Left ventricle myocardium inferior (tissue), 1 donor: ENCODE data around the gene GRIN2A. TPM values are rescaled to one million over a fixed set of nuclear protein-coding genes. Genes with fewer than 3 reads are reported as not detected.
A peak's percentile ranks its signal among the peaks of the same experiment; 100 is the strongest.

ENCODE experiments used
- DNase-seq: peaks from one replicate; pipeline ENCODE4 v3.0.0-alpha.2; 2020
- H3K27ac ChIP-seq: fragments of 200-600 bp; replicated peaks from 2 replicates; pipeline ENCODE4 v1.8.0; 2021
- H3K27me3 ChIP-seq: fragments of 200-600 bp; 2 replicates; pipeline ENCODE4 v1.8.0; 2021; ENCODE audit warnings: low read depth
- H3K36me3 ChIP-seq: fragments of 200-600 bp; 2 replicates; pipeline ENCODE4 v1.8.0; 2021
- H3K4me1 ChIP-seq: fragments of 200-600 bp; 2 replicates; pipeline ENCODE4 v1.8.0; 2021
- H3K4me3 ChIP-seq: fragments of 200-600 bp; 2 replicates; pipeline ENCODE4 v1.8.0; 2021; ENCODE audit warnings: mild to moderate bottlenecking, moderate library complexity
- H3K9me3 ChIP-seq: fragments of 200-600 bp; replicated peaks from 2 replicates; pipeline ENCODE4 v1.8.0; 2021
- intact Hi-C: fragments of 100-400 bp; cut with micrococcal nuclease; formaldehyde crosslinking; loops from one replicate; pipeline ENCODE4 v1.11.0; 2022
- total RNA-seq: library from RNA; stranded (reverse); fragmentation: NEBNext Ultra II Directional; extraction: Animal tissue kit (Norgen Biotek cat#: 25700); gene quantifications from one replicate; pipeline ENCODE4 v1.2.1, GENCODE V29; 2021
- TF ChIP-seq, protein P1 (sequence below): fragments of 200-600 bp; IDR thresholded peaks from 2 replicates; pipeline ENCODE4 v1.8.0; 2021; ENCODE audit warnings: antibody characterized with exemption, mild to moderate bottlenecking, borderline replicate concordance
- donor health status: DM: no; HTN: yes; CAD: no; lungs with severe emphysema.

Gene GRIN2A
- total RNA-seq, 1 donor from 2014 or later = 2.4 TPM

DNA sequence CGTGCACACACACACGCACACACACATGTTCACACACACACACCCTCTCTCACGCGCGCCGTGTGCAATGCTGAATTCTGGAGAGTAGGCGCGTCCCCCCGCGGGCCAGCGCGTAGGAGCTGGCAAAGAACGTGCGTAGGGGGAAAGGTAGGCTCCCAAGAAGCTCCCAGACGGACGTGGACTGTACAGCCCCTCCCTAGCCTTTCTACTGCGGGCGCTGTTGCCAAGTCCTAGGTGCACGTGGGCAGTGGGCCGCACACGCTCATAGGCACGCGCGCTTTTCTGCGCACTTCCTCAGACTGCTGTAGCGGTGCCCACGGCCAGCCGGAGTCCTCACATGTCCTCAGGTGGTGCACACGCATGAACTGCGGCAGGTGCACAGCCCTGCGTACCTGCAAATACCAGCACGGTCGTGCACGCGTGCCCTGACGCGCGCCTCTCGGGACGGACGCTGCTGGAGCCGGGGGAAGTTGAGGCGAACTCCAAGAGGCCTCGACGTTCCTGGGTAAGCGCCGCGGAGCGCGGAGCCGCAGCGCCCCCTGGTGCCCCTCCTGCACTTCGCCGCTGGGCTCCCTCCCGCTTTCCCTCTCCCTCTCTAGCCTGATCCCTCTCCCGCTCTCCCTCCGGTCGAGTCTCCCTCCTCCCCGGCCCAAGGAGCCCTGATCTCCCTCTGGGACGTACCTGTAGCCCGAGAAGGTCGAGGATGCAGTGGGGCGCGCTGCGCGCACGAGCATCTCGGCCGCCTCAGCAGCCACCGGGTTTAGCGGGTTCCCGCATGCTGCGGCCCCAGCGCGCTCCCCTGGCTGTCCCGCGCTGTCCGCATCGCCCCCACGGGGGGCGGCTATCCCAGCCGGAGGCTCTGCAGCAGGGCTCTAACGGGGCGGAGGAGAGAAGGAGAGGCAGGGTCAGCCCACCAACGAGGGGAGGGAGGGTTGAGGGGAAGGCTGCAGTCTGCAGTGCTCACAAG is 749 bp downstream of the GRIN2A start:
- intact Hi-C loops = no loop called here
- TF ChIP-seq, protein P1, sequence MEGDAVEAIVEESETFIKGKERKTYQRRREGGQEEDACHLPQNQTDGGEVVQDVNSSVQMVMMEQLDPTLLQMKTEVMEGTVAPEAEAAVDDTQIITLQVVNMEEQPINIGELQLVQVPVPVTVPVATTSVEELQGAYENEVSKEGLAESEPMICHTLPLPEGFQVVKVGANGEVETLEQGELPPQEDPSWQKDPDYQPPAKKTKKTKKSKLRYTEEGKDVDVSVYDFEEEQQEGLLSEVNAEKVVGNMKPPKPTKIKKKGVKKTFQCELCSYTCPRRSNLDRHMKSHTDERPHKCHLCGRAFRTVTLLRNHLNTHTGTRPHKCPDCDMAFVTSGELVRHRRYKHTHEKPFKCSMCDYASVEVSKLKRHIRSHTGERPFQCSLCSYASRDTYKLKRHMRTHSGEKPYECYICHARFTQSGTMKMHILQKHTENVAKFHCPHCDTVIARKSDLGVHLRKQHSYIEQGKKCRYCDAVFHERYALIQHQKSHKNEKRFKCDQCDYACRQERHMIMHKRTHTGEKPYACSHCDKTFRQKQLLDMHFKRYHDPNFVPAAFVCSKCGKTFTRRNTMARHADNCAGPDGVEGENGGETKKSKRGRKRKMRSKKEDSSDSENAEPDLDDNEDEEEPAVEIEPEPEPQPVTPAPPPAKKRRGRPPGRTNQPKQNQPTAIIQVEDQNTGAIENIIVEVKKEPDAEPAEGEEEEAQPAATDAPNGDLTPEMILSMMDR = peak; percentile 94
- Histone ChIP-seq H3K4me1 (peaks cover 27% of the 10 kb centered on the region), H3K9me3 (no peaks in the 10 kb centered on the region), H3K36me3 (no peaks in the 10 kb centered on the region), H3K27me3 (peaks cover 91% of the 10 kb centered on the region), H3K4me3 (peak overlapping the region; percentile 61), H3K27ac (no peak overlapping the region)
- peak; percentile 52 for DNase-seq

DNA sequence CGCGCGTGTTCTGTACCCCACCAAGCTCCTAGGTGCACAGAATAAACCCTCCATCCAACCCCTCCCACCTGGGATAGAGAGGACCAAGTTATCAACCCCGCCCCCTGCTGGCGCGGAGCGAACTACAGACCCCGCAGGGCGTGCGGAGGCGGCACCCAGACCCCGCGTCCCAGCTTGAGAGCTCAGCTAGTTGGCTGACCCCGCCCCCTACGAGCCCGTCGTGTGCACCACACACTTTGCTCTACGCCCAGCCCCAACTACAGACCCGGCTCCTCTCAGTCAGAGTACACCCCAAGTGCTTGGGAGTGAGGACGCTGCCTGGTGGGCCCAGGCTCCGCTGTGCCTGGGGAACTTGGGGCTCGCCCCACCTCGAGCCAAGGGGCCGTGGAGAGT is 1.5 kb downstream of the GRIN2A start:
- no peaks in the 10 kb centered on the region for H3K36me3 ChIP-seq
- no peaks in the 10 kb centered on the region for H3K9me3 ChIP-seq
- peaks cover 89% of the 10 kb centered on the region for H3K27me3 ChIP-seq
- H3K27ac ChIP-seq = no peak overlapping the region
- DNase-seq = no peak
- intact Hi-C loops = no loop called here
- TF ChIP-seq, protein P1 = peak; percentile 49
- H3K4me1 ChIP-seq = peaks cover 27% of the 10 kb centered on the region
- H3K4me3 ChIP-seq = peak overlapping the region; percentile 61

DNA sequence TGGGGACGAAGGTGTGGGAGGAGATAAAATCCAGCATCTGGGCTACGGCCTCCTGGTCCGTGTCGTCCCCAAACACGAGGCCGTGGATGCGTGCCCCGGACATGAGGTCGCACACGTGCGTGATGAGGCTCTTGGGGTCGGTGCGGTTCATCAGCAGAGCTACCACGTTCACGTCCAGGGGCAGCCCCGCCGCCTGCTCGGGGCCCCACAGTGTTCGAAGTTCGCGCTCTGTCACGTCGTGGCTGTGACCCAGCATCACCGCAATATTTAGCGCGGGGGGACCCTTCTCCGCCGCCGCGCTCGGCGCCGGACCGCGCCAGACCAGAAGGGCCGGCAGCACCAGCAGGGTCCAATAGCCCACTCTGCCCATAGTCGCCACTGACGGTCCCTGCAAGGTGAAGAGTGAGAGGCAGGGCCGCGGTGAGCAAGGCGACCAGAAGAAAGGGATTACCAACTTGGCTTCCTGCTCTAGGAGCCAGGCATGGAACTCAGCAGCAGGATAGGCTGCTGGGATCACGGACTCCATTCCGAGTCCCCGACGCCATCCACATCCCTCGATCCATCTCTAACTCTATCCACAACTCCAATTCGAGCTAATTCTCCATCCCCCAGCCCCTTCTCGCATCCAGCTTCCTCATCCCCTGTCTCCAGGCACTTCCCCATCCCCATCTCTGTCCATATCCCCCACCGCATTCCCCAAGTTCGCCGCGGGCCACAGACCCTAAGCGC is 2.0 kb downstream of the GRIN2A start:
- intact Hi-C loops = no loop called here
- Histone ChIP-seq H3K36me3 (no peaks in the 10 kb centered on the region), H3K27ac (no peak overlapping the region), H3K4me1 (peaks cover 27% of the 10 kb centered on the region), H3K4me3 (no peak overlapping the region), H3K9me3 (no peaks in the 10 kb centered on the region), H3K27me3 (peaks cover 87% of the 10 kb centered on the region)
- no peak for DNase-seq
- TF ChIP-seq, protein P1 = no peak

DNA sequence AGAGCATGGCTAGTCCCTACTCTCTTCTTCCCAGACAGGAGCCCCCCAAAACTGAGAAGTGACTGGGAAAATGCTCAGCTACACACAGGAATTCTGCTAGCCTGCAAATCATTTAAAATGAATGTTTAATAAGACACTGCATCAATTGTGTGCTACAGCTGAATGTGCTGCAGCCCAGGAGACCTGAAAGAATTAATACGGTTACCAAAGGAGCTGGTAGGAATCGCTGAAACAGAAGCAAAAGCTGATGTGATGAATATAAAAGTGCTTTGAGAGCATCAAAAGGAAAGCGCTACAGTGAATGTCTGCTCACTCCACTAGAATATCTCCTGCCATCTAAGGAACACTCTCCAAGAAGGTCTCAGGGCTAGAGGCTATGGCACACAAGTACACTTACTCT is 3.7 kb downstream of the GRIN2A start:
- no peaks in the 10 kb centered on the region for H3K36me3 ChIP-seq
- TF ChIP-seq, protein P1 = no peak
- no peak for DNase-seq
- H3K27me3 ChIP-seq = peaks cover 70% of the 10 kb centered on the region
- H3K27ac ChIP-seq = no peak overlapping the region
- intact Hi-C loops = no loop called here
- H3K9me3 ChIP-seq = peaks cover 7% of the 10 kb centered on the region
- H3K4me1 ChIP-seq = peaks cover 27% of the 10 kb centered on the region
- H3K4me3 ChIP-seq = no peak overlapping the region

DNA sequence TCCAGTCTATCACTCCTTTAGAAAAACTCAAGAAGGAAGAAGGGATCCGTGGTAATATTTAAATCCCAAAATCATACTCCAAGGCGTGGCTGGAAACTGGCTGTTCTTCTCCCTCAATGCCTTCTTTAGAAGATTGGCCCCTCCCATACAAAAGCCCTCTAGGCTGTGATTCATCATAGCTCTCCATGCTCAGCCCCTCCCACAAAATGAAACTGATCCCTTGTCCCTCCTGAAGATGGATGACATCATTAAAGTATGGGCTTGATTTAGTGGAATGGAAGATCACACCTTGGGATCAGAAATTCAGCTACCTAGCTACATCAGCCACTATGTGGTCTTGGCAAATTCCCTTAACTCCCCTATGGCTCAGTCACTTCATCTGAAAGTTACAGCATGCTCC is 4.1 kb downstream of the GRIN2A start:
- intact Hi-C loops = no loop called here
- H3K4me3 ChIP-seq = no peak overlapping the region
- peaks cover 7% of the 10 kb centered on the region for H3K9me3 ChIP-seq
- TF ChIP-seq, protein P1 = no peak
- peaks cover 67% of the 10 kb centered on the region for H3K27me3 ChIP-seq
- no peaks in the 10 kb centered on the region for H3K36me3 ChIP-seq
- no peak overlapping the region for H3K27ac ChIP-seq
- no peak for DNase-seq
- peaks cover 26% of the 10 kb centered on the region for H3K4me1 ChIP-seq
